ENCODE data around the gene KCNK7.
"Not testable (repeated sequence)": the region's sequence is repeated elsewhere in the genome, so short reads cannot be mapped to it uniquely, and the experiment has no call there.

Gene KCNK7, protein sequence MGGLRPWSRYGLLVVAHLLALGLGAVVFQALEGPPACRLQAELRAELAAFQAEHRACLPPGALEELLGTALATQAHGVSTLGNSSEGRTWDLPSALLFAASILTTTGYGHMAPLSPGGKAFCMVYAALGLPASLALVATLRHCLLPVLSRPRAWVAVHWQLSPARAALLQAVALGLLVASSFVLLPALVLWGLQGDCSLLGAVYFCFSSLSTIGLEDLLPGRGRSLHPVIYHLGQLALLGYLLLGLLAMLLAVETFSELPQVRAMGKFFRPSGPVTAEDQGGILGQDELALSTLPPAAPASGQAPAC

DNA sequence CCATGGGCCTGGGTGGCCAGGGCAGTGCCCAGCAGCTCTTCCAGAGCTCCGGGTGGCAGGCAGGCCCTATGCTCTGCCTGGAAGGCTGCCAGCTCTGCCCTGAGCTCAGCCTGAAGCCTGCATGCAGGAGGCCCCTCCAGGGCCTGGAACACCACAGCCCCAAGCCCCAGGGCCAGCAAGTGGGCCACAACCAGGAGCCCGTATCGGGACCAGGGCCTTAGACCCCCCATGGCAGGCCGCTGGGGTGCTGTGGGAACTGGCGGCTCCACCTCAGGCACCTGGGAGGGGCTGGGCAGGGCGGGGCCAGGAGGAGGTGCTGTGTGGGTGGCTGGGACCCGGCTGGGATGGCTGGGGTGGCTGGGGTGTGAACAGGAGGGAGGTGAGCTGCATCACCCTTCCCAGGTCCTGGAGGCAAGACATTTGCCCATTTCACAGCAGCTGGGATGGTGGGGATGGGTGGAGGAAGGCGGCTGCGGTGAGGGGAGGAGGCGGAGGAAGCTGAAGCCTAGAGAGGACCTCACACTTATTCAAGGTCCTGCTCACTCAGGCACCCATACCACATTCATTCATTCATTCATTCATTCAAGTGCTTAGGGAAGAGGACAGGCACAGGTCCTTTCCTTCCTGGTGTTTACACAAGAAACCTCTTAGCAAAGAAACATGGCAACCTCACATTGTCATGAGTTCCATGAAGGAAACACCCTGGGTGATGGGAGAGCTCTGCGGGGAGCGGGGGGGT lies at the start of gene KCNK7:
KCNK7 (minus strand) TSS at position 258 of the 739 bp plus-strand sequence; CDS start at position 230, 28 bp downstream.
- H3K9me3 ChIP-seq (ENCODE audit: control insufficient read depth, low read depth, low read length), result no peaks in the 10 kb centered on the region
- no peaks in the 10 kb centered on the region for H3K36me3 ChIP-seq (ENCODE audit: control insufficient read depth, low read depth, low read length)
- no peak within 1 kb of the TSS for H3K4me3 ChIP-seq (ENCODE audit: low read length)
- H3K27me3 ChIP-seq (ENCODE audit: control insufficient read depth, insufficient read depth, low read length), result peaks cover 34% of the 10 kb centered on the region
- H3K4me1 ChIP-seq (ENCODE audit: control insufficient read depth, low read depth, low read length), result peaks cover 3% of the 10 kb centered on the region
- no peak within 1 kb of the TSS for H3K9ac ChIP-seq (ENCODE audit: low read length)
- no peak within 1 kb of the TSS for H3K27ac ChIP-seq (ENCODE audit: low read length)

DNA sequence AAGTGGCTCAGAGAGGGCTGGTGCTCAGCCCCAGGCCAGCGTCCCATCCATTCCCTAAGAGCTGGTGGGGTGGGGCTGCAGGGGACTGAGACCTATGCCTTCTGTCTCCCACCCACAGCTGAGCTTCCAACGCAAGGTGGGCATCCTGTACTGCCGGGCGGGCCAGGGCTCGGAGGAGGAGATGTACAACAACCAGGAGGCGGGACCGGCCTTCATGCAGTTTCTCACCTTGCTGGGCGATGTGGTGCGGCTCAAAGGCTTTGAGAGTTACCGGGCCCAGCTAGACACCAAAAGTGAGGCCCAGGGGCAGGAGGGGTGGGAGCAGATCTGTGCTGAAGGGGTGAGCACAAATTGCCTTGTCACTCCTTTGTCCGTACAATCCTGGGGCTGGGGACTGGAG lies 49.2 kb upstream of the KCNK7 start:
- Histone ChIP-seq H3K27ac (ENCODE audit: low read length) (no peak overlapping the region), H3K9me3 (ENCODE audit: control insufficient read depth, low read depth, low read length) (no peaks in the 10 kb centered on the region), H3K36me3 (ENCODE audit: control insufficient read depth, low read depth, low read length) (no peaks in the 10 kb centered on the region), H3K9ac (ENCODE audit: low read length) (no peak overlapping the region), H3K27me3 (ENCODE audit: control insufficient read depth, insufficient read depth, low read length) (peaks cover 9% of the 10 kb centered on the region), H3K4me3 (ENCODE audit: low read length) (no peak overlapping the region), H3K4me1 (ENCODE audit: control insufficient read depth, low read depth, low read length) (peaks cover 3% of the 10 kb centered on the region)

DNA sequence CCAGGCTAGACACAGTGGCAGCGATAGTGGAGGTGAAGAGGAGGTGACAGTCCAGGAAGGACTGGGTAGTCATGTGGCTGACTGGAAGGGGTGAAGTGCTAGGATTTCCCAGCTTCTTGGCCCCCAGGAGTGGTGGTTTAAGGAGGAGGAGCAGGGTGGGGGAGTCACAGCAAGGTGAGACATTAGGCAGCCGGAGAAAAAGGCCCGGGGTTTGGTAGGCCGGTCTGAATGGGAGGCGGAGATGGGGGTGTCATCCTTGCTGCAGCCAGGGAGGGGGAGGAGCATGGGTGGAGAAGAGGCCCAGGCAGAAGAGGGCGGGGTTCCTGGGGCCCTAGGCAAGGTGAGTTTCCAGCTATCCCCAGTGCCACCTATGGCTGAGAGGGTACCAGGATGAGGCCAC lies 48.4 kb upstream of the KCNK7 start:
- Histone ChIP-seq H3K36me3 (ENCODE audit: control insufficient read depth, low read depth, low read length) (no peaks in the 10 kb centered on the region), H3K4me1 (ENCODE audit: control insufficient read depth, low read depth, low read length) (peaks cover 3% of the 10 kb centered on the region), H3K4me3 (ENCODE audit: low read length) (no peak overlapping the region), H3K27ac (ENCODE audit: low read length) (no peak overlapping the region), H3K27me3 (ENCODE audit: control insufficient read depth, insufficient read depth, low read length) (peaks cover 9% of the 10 kb centered on the region), H3K9me3 (ENCODE audit: control insufficient read depth, low read depth, low read length) (no peaks in the 10 kb centered on the region), H3K9ac (ENCODE audit: low read length) (no peak overlapping the region)

DNA sequence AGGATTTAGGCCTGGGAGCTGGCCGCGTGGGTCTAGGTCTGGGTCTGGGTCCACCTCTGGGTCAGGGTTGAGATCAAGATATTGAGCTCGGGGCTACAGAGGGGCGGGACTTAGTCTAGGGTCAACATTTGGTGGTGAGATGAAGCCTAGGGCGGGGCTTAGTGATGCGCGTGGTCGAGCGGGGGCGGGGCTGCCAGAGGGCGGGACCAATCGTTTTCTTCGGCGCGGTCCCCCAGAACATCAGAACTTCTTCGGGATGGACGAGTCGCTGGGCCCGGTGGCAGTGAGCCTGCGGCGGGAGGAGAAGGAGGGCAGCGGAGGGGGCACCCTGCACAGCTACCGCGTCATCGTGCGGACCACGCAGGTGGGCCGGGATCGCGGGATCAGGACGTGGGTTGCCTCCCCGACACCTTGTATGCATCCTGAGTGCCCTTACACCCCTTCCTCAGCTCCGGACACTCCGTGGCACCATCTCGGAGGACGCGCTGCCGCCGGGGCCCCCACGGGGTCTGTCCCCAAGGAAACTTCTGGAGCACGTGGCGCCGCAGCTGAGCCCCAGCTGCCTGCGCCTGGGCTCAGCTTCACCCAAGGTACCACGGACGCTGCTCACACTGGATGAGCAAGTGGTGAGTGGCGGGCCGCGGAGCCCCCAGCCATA lies 46.5 kb upstream of the KCNK7 start:
- Histone ChIP-seq H3K27me3 (ENCODE audit: control insufficient read depth, insufficient read depth, low read length) (no peaks in the 10 kb centered on the region), H3K36me3 (ENCODE audit: control insufficient read depth, low read depth, low read length) (no peaks in the 10 kb centered on the region), H3K9me3 (ENCODE audit: control insufficient read depth, low read depth, low read length) (no peaks in the 10 kb centered on the region), H3K27ac (ENCODE audit: low read length) (no peak overlapping the region), H3K4me1 (ENCODE audit: control insufficient read depth, low read depth, low read length) (peaks cover 13% of the 10 kb centered on the region), H3K9ac (ENCODE audit: low read length) (peak overlapping the region; percentile 15), H3K4me3 (ENCODE audit: low read length) (peak overlapping the region; percentile 61)

DNA sequence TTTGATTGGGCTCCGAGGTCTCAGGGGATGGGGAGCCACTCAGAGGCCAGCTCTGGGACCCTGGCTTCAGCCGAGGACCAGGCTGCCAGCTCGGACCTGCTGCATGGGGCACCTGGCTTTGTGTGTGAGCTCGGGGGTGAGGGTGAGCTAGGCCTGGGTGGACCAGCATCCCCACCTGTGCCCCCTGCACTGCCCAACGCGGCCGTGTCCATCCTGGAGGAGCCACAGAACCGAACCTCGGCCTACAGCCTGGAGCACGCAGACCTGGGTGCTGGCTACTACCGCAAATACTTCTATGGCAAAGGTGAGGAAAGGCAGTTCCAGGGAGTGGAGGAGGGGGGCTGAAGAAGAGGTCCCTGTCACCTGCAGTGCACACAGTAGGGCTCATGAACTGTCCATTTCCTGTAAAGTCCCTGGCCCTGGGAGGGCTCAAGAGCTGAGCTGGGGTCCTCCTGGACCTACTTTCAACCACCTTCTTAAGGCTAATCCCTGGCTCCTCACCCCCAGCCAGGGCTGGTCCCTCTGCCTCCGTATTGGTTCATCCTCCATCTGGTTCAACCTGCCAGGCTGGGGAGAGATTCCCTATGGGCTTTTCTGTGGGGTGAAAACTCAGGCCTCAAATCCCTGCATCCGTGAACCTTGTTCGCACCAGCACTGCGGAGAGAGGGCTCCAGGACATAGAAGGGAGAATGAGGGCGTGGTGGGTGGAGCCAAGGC lies 45.9 kb upstream of the KCNK7 start:
- Histone ChIP-seq H3K27ac (ENCODE audit: low read length) (no peak overlapping the region), H3K4me1 (ENCODE audit: control insufficient read depth, low read depth, low read length) (peaks cover 15% of the 10 kb centered on the region), H3K4me3 (ENCODE audit: low read length) (peak overlapping the region; percentile 61), H3K27me3 (ENCODE audit: control insufficient read depth, insufficient read depth, low read length) (no peaks in the 10 kb centered on the region), H3K36me3 (ENCODE audit: control insufficient read depth, low read depth, low read length) (peaks cover 3% of the 10 kb centered on the region), H3K9me3 (ENCODE audit: control insufficient read depth, low read depth, low read length) (no peaks in the 10 kb centered on the region), H3K9ac (ENCODE audit: low read length) (no peak overlapping the region)

DNA sequence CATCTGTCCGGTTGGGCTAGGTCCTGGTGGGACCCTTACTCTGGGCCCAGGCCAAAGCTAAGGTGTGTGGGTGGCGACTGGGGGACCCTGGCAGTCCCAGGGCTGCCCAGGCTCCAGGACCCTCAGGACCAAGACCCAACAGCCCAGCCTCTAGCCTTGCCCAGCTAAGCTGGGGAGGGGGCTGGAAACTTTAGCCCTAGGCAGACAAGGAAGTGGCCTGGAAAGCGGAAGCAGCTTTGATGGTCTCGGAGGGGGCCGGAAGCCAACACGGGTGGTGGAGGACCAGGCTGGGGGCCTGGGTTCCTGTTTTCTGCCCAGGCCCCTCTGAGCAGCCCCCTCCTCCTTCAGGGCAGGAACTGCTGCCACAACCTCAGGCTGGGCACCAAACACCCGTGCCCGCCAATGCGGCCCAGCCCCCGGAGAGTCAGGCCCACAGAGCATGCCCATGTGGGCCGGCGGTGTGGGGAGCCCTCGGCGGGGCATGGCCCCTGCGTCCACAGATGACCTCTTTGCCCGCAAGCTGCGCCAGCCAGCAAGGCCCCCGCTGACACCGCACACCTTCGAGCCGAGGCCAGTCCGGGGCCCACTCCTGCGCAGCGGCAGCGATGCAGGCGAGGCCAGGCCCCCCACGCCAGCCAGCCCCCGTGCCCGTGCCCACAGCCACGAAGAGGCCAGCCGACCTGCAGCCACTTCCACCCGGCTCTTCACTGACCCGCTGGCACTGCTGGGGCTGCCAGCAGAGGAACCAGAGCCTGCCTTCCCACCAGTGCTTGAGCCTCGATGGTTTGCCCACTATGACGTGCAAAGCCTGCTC lies 45.1 kb upstream of the KCNK7 start:
- no peak overlapping the region for H3K4me3 ChIP-seq (ENCODE audit: low read length)
- H3K36me3 ChIP-seq (ENCODE audit: control insufficient read depth, low read depth, low read length), result peaks cover 7% of the 10 kb centered on the region
- H3K27ac ChIP-seq (ENCODE audit: low read length), result no peak overlapping the region
- no peaks in the 10 kb centered on the region for H3K27me3 ChIP-seq (ENCODE audit: control insufficient read depth, insufficient read depth, low read length)
- no peak overlapping the region for H3K9ac ChIP-seq (ENCODE audit: low read length)
- H3K9me3 ChIP-seq (ENCODE audit: control insufficient read depth, low read depth, low read length), result no peaks in the 10 kb centered on the region
- H3K4me1 ChIP-seq (ENCODE audit: control insufficient read depth, low read depth, low read length), result peaks cover 15% of the 10 kb centered on the region

DNA sequence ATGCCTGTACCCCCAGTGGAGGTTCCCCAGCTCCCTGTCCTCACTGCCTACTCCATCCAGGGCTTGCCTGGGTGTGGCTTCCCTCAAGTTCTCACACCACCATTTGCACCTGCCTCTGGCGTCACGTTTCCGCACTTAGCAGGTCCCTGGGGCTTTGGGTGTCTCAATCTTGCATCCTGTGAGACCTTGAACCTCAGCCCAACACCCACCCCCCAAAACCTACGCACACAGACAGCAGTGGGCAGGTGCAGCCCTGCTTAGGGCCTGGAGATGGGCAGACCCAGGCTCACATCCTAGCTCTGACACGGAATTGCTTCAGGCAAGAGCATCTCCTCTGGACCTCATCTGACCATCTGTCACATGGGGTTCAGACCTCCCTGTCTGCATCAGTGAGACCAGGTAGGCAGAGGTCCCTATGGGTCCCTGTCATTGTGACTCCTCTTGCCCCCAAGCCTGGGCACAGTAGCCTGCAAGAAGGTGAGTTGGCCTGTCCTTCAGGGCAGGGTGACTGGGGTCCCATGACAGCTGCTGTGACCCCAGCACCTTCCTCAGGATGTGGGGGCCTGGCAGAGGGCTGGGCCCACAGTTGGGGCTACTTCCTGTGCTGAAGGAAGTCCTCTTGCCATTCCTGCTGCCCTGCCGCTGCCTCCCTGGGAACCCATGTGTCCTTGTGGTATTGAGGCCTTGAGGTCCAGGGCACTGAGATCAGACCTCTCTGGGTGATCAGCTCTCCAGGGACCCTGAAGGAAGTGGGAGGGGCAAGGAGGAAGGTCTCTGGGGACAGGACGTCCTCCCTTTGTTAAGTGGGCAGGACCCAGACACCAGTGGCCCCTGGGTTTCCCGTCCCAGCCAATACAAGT lies 44.3 kb upstream of the KCNK7 start:
- H3K27me3 ChIP-seq (ENCODE audit: control insufficient read depth, insufficient read depth, low read length), result no peaks in the 10 kb centered on the region
- no peak overlapping the region for H3K9ac ChIP-seq (ENCODE audit: low read length)
- H3K36me3 ChIP-seq (ENCODE audit: control insufficient read depth, low read depth, low read length), result peaks cover 16% of the 10 kb centered on the region
- peaks cover 15% of the 10 kb centered on the region for H3K4me1 ChIP-seq (ENCODE audit: control insufficient read depth, low read depth, low read length)
- no peak overlapping the region for H3K4me3 ChIP-seq (ENCODE audit: low read length)
- H3K27ac ChIP-seq (ENCODE audit: low read length), result no peak overlapping the region
- H3K9me3 ChIP-seq (ENCODE audit: control insufficient read depth, low read depth, low read length), result no peaks in the 10 kb centered on the region

DNA sequence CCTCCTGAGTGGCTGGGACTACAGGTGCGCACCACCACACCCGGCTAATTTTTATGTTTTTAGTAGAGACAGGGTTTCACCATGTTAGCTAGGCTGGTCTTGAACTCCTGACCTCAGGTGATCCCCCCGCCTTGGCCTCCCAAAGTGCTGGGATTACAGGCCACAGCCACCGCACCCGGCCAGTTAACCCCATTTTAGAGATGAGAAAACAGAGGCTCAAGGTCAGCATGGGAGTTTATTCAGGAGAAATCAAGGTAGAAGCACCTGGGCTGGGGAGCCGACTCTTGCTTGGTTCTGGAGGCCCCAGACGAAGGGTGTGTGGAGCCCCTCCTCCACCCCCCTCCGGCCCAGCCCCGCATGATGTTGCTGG lies 43.6 kb upstream of the KCNK7 start:
- H3K9me3 ChIP-seq (ENCODE audit: control insufficient read depth, low read depth, low read length); H3K27me3 ChIP-seq (ENCODE audit: control insufficient read depth, insufficient read depth, low read length); H3K4me3 ChIP-seq (ENCODE audit: low read length); H3K9ac ChIP-seq (ENCODE audit: low read length); H3K27ac ChIP-seq (ENCODE audit: low read length): not testable (repeated sequence)
- peaks cover 20% of the 10 kb centered on the region for H3K36me3 ChIP-seq (ENCODE audit: control insufficient read depth, low read depth, low read length)
- H3K4me1 ChIP-seq (ENCODE audit: control insufficient read depth, low read depth, low read length), result peaks cover 15% of the 10 kb centered on the region

DNA sequence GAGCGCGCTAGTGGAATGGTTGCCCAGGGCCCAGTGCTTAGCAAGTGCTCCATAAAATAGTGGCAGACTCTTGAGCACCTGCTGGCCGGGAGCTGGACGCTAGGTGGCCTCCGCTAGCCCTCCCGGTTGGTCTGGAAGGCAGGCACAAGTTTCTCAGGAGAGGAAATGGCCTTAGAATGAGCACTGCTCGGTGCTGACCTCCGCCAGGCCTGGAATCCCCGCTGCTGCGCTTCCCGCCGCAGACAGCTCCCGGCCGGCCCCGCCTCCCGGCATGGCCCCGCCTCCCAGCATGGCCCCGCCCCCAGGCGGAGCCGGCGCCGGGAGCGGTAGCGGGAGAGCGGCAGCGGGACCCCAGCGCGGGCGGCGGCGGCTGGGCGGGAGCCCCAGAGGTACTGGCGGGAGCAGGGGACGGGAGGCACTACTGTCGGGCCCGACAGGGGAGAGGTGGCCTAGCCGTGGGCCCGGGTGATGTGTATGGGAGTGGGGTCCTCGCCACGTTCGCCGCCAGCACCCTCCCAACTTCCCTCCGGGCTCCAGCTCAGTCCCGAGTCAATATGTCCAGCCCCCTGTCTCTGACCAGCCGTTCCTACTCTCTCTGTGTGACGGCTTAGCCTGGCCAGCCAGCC lies 42.3 kb upstream of the KCNK7 start, which contains the start of gene SIPA1:
SIPA1 (plus strand) TSS at position 308 of the 626 bp plus-strand sequence. CDS start 2,821 bp downstream, outside the sequence.
- Histone ChIP-seq H3K9ac (ENCODE audit: low read length) (peak within 1 kb of the TSS; percentile 56), H3K4me3 (ENCODE audit: low read length) (peak within 1 kb of the TSS; percentile 72), H3K36me3 (ENCODE audit: control insufficient read depth, low read depth, low read length) (peaks cover 20% of the 10 kb centered on the region), H3K27me3 (ENCODE audit: control insufficient read depth, insufficient read depth, low read length) (no peaks in the 10 kb centered on the region), H3K9me3 (ENCODE audit: control insufficient read depth, low read depth, low read length) (no peaks in the 10 kb centered on the region), H3K27ac (ENCODE audit: low read length) (peak within 1 kb of the TSS; percentile 39), H3K4me1 (ENCODE audit: control insufficient read depth, low read depth, low read length) (peaks cover 15% of the 10 kb centered on the region)
